Stimulated activated CD8-positive, alpha-beta memory T cell treated with anti-CD3 and anti-CD28 coated beads, Interleukin-7, amount 100 ng/mL, for 1 hour (primary cell): ENCODE results near the gene ADCY6.
"Not testable (repeated sequence)": the region's sequence is repeated elsewhere in the genome, so short reads cannot be mapped to it uniquely, and the experiment has no call there.

Source experiments
- DNase-seq, 2 donors: peaks; one replicate each; pipeline ENCODE4 v3.0.0-alpha.2; 2020; ENCODE audit warnings: low read depth in 2 of 2

ADCY6 gene

GRCh38 chr12:48750769-48751356, 38.0 kb downstream of the ADCY6 start:
- DNase-seq, result no peak

GRCh38 chr12:48750215-48750614, 38.7 kb downstream of the ADCY6 start:
- DNase-seq, result no peak

DNA sequence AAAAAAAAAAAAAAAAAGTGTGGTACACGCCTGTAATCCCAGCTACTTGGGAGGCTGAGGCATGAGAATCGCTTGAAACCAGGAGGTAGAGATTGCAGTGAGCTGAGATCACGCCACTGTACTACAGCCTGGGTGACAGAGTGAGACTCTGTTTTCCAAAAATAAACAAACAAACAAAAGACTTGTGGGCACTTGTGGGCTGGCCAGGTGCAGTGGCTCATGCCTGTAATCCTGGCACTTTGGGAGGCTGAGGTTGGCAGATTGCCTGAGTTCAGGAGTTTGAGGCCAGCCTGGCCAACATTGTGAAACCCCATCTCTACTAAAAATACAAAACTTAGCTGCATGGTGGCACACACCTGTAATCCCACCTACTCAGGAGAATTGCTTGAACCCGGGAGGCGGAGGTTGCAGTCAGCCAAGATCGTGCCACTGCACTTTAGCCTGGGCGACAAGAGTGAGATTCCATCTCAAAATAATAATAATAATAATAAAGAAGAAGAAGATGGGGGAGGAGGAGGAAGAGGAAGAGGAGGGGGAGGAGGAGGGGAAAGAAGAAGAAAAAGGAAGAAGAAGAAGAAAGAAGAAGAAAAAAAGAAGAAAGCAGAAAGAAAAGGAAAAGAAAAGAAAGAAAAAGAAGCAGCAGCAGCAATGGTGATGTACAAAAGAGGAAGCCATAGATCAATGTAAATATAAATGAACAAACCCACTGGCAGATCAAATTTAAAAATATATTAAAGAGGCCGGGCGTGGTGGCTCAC, 44.5 kb downstream of the ADCY6 start:
- no peak for DNase-seq

GRCh38 chr12:48739618-48740269, 49.1 kb downstream of the ADCY6 start:
- DNase-seq, result no peak

- no peak for DNase-seq
Measured at GRCh38 chr12:48736456-48736855, 52.4 kb downstream of the ADCY6 start.

- DNase-seq, result no peak
Measured at GRCh38 chr12:48728807-48729206, 60.1 kb downstream of the ADCY6 start.

GRCh38 chr12:48720737-48721136, 68.2 kb downstream of the ADCY6 start:
- not testable (repeated sequence) for DNase-seq

DNA sequence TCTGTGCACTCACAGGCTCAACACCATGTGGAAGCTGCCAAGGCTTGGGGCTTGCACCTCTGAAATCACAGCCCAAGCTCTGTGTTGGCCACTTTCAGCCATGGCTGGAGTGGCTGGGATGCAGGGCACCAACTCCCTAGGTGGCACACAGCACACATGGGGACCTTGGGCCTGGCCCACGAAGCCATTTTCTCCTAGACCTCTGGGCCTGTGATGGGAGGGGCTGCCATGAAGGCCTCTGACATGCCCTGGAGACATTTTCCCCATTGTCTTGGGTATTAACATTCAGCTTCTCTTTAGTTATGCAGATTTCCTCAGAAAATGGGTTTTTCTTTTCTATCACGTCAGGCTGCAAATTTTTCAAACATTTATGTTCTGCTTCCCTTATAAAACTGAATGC, 68.7 kb downstream of the ADCY6 start:
- DNase-seq, result not testable (repeated sequence)

- not testable (repeated sequence) for DNase-seq
Measured at GRCh38 chr12:48719002-48719401, 69.9 kb downstream of the ADCY6 start.

DNA sequence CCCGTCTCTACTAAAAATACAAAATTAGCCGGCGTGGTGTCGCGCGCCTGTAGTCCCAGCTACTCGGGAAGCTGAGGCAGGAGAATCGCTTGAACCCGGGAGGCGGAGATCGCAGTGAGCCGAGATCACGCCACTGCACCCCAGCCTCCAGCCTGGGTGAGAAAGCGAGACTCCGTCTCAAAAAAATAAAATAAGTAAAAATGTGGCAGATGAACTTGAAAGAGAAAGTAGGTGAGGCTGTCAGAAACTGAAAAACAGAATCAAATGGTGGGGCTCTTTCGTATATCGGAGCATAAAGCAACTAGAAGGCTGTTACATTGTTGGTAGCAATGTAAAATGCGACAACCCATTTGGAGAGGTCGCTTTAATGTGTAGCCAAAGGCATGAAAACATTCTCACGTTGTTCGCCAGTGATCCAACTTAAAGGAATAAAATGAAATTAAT, 71.6 kb downstream of the ADCY6 start:
- no peak for DNase-seq

DNA sequence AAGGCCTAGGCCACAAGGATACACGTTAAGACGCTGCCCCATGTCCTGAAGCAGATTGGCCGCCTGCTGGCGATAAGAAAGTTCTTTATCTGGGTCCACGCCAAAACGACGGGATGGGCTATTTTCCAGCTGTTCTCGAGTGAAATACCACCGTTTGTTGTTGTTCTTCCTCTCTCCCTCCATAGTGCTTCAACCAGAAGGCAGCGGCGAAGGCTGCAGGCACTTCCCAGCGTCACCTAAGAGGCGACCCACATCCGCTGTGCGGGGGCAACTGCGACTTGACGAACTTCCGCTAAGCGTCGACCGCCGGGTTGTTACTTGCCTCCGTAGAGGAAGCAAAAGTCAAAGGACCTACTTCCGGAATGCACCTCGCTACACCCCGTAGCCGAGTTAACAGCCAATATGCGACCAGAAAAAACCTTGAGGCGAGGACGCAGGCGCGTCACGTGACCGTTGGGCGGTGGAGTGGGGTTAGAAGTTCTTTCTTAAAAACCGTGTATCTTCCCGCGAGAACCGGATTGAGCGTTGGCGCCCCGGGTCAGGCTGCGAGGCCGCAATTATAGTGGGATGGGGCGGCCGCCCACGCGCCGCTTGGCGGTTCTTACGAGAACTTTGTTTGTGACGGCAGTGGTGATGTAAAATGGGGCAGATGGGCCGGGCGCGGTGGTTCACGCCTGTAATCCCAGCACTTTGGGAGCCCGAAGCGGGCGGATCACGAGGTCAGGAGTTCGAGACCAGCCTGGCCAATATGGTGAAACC, 72.2 kb downstream of the ADCY6 start, which contains the start of gene CCNT1:
Gene CCNT1 (minus strand): TSS at position 215 of the 759 bp plus-strand sequence. CDS start 32 bp downstream, at position 183.
- peak; percentile 95 to 96 for DNase-seq
